Measurements from ENCODE around the gene EIF2D. TPM values are rescaled to one million over a fixed set of nuclear protein-coding genes. Genes with fewer than 3 reads are reported as not detected.
"Not testable (repeated sequence)": the region's sequence is repeated elsewhere in the genome, so short reads cannot be mapped to it uniquely, and the experiment has no call there.

Gene EIF2D
- total RNA-seq, 2 experiments from 2014 or later = 84.6 to 87.5 TPM

DNA sequence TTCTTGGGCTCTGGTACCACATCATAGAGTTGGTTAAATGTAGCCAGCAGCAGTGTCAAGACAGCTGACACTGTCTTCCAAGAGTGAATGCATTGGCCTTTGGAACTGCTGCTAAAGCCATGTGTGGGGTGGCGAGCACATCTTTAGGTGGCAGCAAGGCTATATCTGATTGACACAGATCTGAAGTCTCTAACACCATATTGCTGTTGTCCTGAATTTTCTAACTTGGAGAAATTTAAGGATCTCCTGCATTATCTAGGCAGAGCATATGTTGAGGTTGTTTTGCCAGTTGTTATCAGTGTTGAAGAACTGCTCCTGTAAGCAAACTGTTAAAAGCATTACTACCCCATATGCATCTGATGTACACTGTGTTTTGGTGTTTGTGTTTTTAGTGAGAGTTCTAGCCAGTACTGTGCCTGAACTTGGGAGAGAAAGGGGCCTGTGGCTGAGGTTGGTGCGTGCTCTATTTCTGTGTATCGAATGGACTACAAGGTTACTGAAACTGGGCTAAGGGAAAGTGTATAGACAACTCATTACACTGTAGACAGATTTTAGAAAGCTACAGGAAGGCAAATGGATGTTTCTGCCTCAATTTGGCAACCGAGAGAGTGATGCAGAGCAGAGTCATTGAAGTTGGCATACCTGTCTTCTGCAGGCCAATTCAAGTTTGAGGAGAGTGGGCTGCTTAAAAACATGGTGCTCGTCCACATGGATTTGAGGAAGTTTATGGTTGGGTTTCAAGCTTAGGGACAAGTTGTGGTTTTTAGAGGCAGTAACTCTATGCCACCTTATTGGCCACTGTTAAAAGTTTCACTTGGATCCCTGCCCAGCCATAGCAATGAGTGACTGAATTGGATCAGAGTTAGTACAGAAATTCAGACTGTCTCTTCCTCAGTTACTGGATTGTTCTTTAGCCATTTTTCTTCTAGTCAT is 40.0 kb upstream of the EIF2D start:
- Mint-ChIP-seq H3K4me1 (ENCODE audit: low read depth) (peaks cover 5% of the 10 kb centered on the region), H3K4me3 (no peak overlapping the region), H3K27me3 (peaks cover 3% of the 10 kb centered on the region), H3K9me3 (no peaks in the 10 kb centered on the region), H3K36me3 (peaks cover 28% of the 10 kb centered on the region), H3K27ac (no peak overlapping the region)
- CTCF ChIA-PET = interaction anchor here (16.5 kb wide), 1 partner anchor 15 kb away, joined by 139 read pairs; no protein-coding TSS in a partner anchor
- no peak for DNase-seq
- intact Hi-C loops (cut with micrococcal nuclease) = no loop called here
- POLR2A ChIA-PET = no interaction called here

DNA sequence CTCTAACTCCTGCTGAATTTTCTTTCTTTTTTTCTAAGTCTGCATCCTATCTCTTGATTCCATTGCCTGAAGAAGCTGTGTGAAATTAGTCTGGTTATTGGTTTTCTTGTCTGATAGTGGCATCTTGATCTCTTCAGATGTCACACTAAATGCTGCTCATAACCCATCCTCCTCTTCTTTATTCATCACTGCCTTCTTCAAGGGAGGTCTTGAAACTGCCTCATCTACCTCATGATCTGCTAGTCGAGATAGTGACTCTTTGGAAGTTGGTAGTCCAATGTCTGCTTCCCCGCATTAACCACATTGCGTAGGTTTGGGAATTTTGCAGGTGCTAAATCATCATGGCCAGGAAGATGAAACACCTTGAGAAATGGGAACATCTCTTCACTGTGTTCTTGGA is 38.7 kb upstream of the EIF2D start:
- intact Hi-C loops (cut with micrococcal nuclease) = no loop called here
- H3K4me1 Mint-ChIP-seq (ENCODE audit: low read depth) = peaks cover 5% of the 10 kb centered on the region
- CTCF ChIA-PET = interaction anchor here (16.5 kb wide), 1 partner anchor 16 kb away, joined by 139 read pairs; no protein-coding TSS in a partner anchor
- no peaks in the 10 kb centered on the region for H3K27me3 Mint-ChIP-seq
- peaks cover 28% of the 10 kb centered on the region for H3K36me3 Mint-ChIP-seq
- H3K4me3 Mint-ChIP-seq = no peak overlapping the region
- H3K27ac Mint-ChIP-seq = no peak overlapping the region
- H3K9me3 Mint-ChIP-seq = no peaks in the 10 kb centered on the region
- no peak for DNase-seq
- POLR2A ChIA-PET = no interaction called here

DNA sequence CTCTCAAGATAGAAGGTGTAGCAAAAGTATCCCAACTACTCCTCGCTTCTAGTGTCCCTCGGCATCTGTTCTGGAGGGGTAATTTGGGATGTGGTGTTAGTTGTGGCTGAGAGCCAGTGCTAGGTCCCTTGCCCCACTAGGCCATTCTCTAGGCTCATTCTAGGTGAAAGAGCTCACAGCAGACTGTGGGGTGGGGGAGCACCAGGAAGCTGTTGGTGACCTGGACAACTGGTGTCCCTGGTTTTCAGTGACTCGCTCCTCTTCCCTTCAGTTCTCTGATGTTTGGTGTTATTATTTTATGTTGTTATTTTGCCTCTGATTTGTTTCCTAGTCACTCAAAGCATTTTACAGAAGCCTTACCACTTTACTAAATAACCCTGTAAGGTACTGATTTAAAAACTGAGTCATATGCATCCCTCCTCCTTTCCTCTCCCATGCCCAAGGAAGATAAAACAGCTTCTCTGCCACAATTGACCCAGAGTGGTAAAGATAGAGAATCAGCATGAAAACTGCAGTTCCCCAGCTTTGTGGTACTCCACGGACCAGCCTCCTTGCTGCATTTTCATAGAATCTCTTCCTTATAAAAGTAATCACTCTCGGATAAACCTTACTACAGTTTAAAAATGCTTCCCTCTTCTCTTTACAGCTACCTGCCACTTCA is 37.1 kb upstream of the EIF2D start:
- Mint-ChIP-seq H3K27me3 (no peaks in the 10 kb centered on the region), H3K9me3 (no peaks in the 10 kb centered on the region), H3K4me1 (ENCODE audit: low read depth) (peaks cover 5% of the 10 kb centered on the region), H3K27ac (no peak overlapping the region), H3K36me3 (peaks cover 28% of the 10 kb centered on the region), H3K4me3 (no peak overlapping the region)
- no peak for DNase-seq
- ChIA-PET CTCF (interaction anchor here (1.0 to 16.5 kb wide), 7 partner anchors 10 to 170 kb away, joined by 3 to 139 read pairs (median 7); partner anchors contain the start of gene DYRK3), POLR2A (no interaction called here)
- intact Hi-C loops (cut with micrococcal nuclease) = no loop called here

DNA sequence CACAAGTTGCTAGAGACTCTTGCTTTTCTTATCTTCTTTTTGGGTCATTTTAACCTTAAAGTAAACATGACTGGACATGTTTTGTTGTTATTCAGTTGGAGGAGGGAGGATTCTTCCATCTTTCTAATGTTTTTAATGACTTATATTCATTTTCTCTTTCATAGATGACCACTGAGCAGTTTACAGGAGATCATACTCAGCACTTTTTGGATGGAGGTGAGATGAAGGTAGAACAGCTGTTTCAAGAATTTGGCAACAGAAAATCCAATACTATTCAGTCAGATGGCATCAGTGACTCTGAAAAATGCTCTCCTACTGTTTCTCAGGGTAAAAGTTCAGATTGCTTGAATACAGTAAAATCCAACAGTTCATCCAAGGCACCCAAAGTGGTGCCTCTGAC is 35.0 kb upstream of the EIF2D start:
- ChIA-PET POLR2A (no interaction called here), CTCF (interaction anchor here (2.3 to 16.5 kb wide), 2 partner anchors 20 to 102 kb away, joined by 7 to 139 read pairs; no protein-coding TSS in a partner anchor)
- peaks cover 2% of the 10 kb centered on the region for H3K4me1 Mint-ChIP-seq (ENCODE audit: low read depth)
- H3K4me3 Mint-ChIP-seq = no peak overlapping the region
- no peak overlapping the region for H3K27ac Mint-ChIP-seq
- no peaks in the 10 kb centered on the region for H3K27me3 Mint-ChIP-seq
- no peaks in the 10 kb centered on the region for H3K9me3 Mint-ChIP-seq
- H3K36me3 Mint-ChIP-seq = peaks cover 25% of the 10 kb centered on the region
- no peak for DNase-seq
- intact Hi-C loops (cut with micrococcal nuclease) = no loop called here

DNA sequence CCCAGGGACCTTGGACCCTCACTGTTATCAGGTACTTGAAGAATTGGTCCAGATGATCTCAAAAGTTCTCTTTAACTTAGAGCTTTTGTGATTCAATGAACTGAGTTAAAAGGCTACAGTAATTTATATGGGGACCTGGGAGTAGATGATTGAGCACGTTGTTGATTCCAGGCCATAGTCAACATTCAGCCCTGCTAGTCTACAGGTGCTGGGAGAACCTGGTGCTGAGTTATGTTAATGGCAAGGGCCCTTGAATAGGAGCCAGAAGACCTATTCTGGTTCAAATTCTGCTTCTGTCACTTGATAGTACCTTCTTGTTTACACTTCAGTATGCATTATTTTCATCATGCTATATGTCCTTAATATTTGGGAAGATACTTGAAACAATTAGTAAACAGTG is 34.2 kb upstream of the EIF2D start:
- no peaks in the 10 kb centered on the region for H3K9me3 Mint-ChIP-seq
- ChIA-PET CTCF (interaction anchor here (1.0 to 16.5 kb wide), 3 partner anchors 11 to 20 kb away, joined by 3 to 139 read pairs (median 4); partner anchors contain the start of gene DYRK3), POLR2A (no interaction called here)
- intact Hi-C loops (cut with micrococcal nuclease) = no loop called here
- H3K27ac Mint-ChIP-seq = no peak overlapping the region
- no peak overlapping the region for H3K4me3 Mint-ChIP-seq
- no peak for DNase-seq
- H3K4me1 Mint-ChIP-seq (ENCODE audit: low read depth) = no peaks in the 10 kb centered on the region
- H3K27me3 Mint-ChIP-seq = no peaks in the 10 kb centered on the region
- peaks cover 22% of the 10 kb centered on the region for H3K36me3 Mint-ChIP-seq

DNA sequence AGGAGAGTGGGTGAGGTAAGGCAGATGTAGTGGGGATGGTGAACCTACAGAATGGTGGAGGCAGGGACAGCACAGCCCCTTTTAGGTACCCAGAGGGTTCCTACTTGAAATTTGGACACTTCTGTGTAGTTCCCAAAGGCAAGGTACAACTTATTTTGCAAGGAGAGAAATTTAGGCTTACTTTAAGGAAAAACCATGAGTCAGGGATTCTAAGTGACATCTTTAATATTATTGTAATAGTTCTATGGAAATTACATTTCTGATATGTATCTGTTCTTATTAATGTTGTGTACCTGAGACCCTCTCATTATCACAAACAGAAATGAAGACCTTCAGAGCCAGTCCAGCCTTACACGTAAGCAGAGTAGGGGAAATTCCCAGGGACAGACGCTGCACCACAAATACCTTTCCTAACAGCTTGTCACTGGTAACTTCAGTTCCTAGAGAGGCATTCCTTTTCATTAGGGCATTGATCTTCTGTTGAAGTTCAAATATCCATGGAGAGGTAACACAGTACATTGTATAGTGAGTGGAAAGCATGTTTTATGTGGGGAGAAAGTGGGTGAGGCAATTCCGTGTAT is 30.9 kb upstream of the EIF2D start:
- POLR2A ChIA-PET = no interaction called here
- Mint-ChIP-seq H3K4me3 (no peak overlapping the region), H3K9me3 (no peaks in the 10 kb centered on the region)

DNA sequence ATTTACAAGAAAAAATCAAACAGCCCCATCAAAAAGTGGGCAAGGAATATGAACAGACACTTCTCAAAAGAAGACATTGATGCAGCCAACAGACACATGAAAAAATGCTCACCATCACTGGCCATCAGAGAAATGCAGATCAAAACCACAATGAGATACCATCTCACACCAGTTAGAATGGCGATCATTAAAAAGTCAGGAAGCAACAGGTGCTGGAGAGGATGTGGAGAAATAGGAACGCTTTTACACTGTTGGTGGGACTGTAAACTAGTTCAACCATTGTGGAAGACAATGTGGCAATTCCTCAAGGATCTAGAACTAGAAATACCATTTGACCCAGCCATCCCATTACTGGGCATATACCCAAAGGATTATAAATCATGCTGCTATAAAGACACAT is 29.8 kb upstream of the EIF2D start:
- POLR2A ChIA-PET; H3K27me3 Mint-ChIP-seq; H3K4me3 Mint-ChIP-seq; DNase-seq; H3K4me1 Mint-ChIP-seq (ENCODE audit: low read depth); intact Hi-C loops (cut with micrococcal nuclease); H3K9me3 Mint-ChIP-seq; H3K36me3 Mint-ChIP-seq; H3K27ac Mint-ChIP-seq: not testable (repeated sequence)
- CTCF ChIA-PET = interaction anchor here (1.0 kb wide), 1 partner anchor 22 kb away, joined by 3 read pairs; no protein-coding TSS in a partner anchor

More for the DNA sequence above, 30.9 kb upstream of the EIF2D start:
- H3K27me3 Mint-ChIP-seq = no peaks in the 10 kb centered on the region
- no peak for DNase-seq
- no peak overlapping the region for H3K27ac Mint-ChIP-seq
- CTCF ChIA-PET = interaction anchor here (1.0 to 1.1 kb wide), 2 partner anchors 13 to 224 kb away, joined by 3 read pairs; no protein-coding TSS in a partner anchor
- no peaks in the 10 kb centered on the region for H3K4me1 Mint-ChIP-seq (ENCODE audit: low read depth)
- intact Hi-C loops (cut with micrococcal nuclease) = no loop called here
- peaks cover 14% of the 10 kb centered on the region for H3K36me3 Mint-ChIP-seq

DNA sequence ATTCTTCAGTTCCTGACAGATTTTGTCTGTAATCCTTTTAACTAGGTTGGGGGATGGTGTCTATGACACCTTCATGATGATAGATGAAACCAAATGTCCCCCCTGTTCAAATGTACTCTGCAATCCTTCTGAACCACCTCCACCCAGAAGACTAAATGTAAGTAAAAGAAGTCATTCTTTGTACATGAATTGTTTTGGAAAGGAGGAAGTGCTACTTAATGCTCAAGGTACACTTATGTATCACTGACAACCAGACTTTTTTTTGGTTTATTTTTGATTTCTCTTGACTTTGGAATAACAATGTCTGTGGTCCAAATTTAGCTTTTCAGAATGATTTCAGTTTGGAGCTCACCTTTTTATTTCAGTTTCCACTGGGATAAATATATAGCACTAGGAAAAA is 25.3 kb upstream of the EIF2D start:
- H3K4me1 Mint-ChIP-seq (ENCODE audit: low read depth) = peaks cover 25% of the 10 kb centered on the region
- no peak overlapping the region for H3K27ac Mint-ChIP-seq
- peaks cover 5% of the 10 kb centered on the region for H3K36me3 Mint-ChIP-seq
- POLR2A ChIA-PET = interaction anchor here (1.6 kb wide), 1 partner anchor 26 kb away, joined by 6 read pairs; no protein-coding TSS in a partner anchor
- H3K4me3 Mint-ChIP-seq = no peak overlapping the region
- intact Hi-C loops (cut with micrococcal nuclease) = no loop called here
- CTCF ChIA-PET = interaction anchor here (0.6 to 3.3 kb wide), 5 partner anchors 12 to 173 kb away, joined by 3 to 12 read pairs (median 4); no protein-coding TSS in a partner anchor
- no peak for DNase-seq
- no peaks in the 10 kb centered on the region for H3K9me3 Mint-ChIP-seq
- H3K27me3 Mint-ChIP-seq = peaks cover 4% of the 10 kb centered on the region

DNA sequence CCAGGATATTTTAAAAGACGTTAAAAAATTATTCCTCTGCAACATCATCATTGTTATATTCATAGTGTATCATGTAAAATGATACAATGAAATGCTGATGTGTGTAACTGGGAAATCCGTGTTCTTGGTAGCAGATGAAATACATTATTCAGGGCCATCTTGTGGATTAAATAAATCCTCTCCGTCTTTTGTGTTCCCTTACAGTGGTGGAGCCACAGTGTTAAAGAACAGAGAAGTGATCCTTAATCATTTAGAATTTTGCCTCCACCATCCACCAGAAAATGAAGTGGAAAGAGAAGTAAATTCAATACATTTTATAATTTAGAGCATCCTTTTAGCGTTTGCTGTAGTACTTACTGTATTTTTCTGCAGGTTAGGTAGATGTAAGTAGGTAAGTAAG is 24.4 kb upstream of the EIF2D start:
- CTCF ChIA-PET = interaction anchor here (0.6 to 11.1 kb wide), 8 partner anchors 13 to 273 kb away, joined by 3 to 399 read pairs (median 6); partner anchors contain the start of gene EIF2D
- Mint-ChIP-seq H3K27me3 (peaks cover 5% of the 10 kb centered on the region), H3K36me3 (peaks cover 5% of the 10 kb centered on the region), H3K9me3 (no peaks in the 10 kb centered on the region), H3K4me1 (ENCODE audit: low read depth) (peaks cover 25% of the 10 kb centered on the region), H3K27ac (no peak overlapping the region), H3K4me3 (peak overlapping the region; percentile 37)
- intact Hi-C loops (cut with micrococcal nuclease) = no loop called here
- POLR2A ChIA-PET = interaction anchor here (1.6 to 1.9 kb wide), 2 partner anchors 24 to 27 kb away, joined by 6 to 15 read pairs; partner anchors contain the start of gene EIF2D
- DNase-seq = no peak

DNA sequence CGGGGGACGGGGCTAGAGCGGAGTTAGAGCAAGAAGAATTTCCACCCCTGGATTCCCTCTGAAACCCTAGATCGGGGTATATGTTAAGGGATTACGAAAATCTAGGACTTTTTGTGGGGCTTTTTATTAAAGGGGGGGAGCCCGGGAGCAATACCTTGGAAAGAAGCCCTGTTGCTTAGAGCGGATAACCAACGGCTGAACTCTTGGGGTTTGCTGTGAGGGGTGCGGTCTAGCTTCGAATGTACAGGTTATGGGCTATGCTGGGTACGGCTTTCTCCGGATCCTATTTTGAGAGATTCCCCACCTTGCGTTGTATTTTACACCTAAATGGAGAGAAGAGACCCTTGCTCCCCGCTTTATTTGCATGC is 23.7 kb upstream of the EIF2D start:
- intact Hi-C loops (cut with micrococcal nuclease) = loop anchor here (1.0 to 2.0 kb wide), 2 partner anchors 27 to 173 kb away; no protein-coding TSS in a partner anchor
- peaks cover 5% of the 10 kb centered on the region for H3K27me3 Mint-ChIP-seq
- no peaks in the 10 kb centered on the region for H3K9me3 Mint-ChIP-seq
- no peak overlapping the region for H3K27ac Mint-ChIP-seq
- POLR2A ChIA-PET = interaction anchor here (1.0 to 1.9 kb wide), 6 partner anchors 23 to 346 kb away, joined by 3 to 15 read pairs (median 6); partner anchors contain the start of genes EIF2D and FCMR
- peak; percentile 23 for DNase-seq
- peak overlapping the region; percentile 80 for H3K4me3 Mint-ChIP-seq
- CTCF ChIA-PET = interaction anchor here (0.6 to 11.1 kb wide), 21 partner anchors 13 to 347 kb away, joined by 3 to 399 read pairs (median 9); partner anchors contain the start of gene EIF2D
- H3K36me3 Mint-ChIP-seq = peaks cover 5% of the 10 kb centered on the region
- H3K4me1 Mint-ChIP-seq (ENCODE audit: low read depth) = peaks cover 25% of the 10 kb centered on the region

Measured in activated CD4-positive, alpha-beta memory T cell treated with anti-CD3 and anti-CD28 coated beads for 36 hours (primary cell).